Astrocyte (in vitro differentiated cells and primary cell): Measurements from ENCODE around the gene FCRL2. TPM values are rescaled to one million over a fixed set of nuclear protein-coding genes. Genes with fewer than 3 reads are reported as not detected.

ENCODE experiments used
- DNase-seq: peaks from one replicate; pipeline ENCODE4 v3.0.0-alpha.2; 2010; ENCODE audit warnings: low read depth
- FAIRE-seq: peaks from 2 replicates; lab custom pipeline; 2011; peaks lifted over from hg19 to GRCh38; lab: Jason Lieb, UNC
- H2AFZ ChIP-seq: 2 replicates; pipeline ENCODE4 v1.6.0; 2012; ENCODE audit warnings: low read depth, low read length, inconsistent platforms
- H3K27ac ChIP-seq: 2 replicates; pipeline ENCODE4 v1.5.1; 2011; ENCODE audit warnings: low read depth, low read length, inconsistent platforms
- H3K27me3 ChIP-seq: 2 replicates; pipeline ENCODE4 v1.6.0; 2011; ENCODE audit warnings: low read length, inconsistent platforms; ENCODE audit not compliant: insufficient read depth
- H3K36me3 ChIP-seq: 2 replicates; pipeline ENCODE4 v1.5.1; 2011; ENCODE audit warnings: low read length, inconsistent platforms; ENCODE audit not compliant: insufficient read depth
- H3K4me1 ChIP-seq: 2 replicates; pipeline ENCODE4 v1.5.1; 2011; ENCODE audit warnings: low read length, inconsistent platforms; ENCODE audit not compliant: insufficient read depth
- H3K4me2 ChIP-seq: 2 replicates; pipeline ENCODE4 v1.6.0; 2012; ENCODE audit warnings: low read length, inconsistent platforms
- H3K4me3 ChIP-seq: 2 replicates; pipeline ENCODE4 v1.5.1; 2011; ENCODE audit warnings: low read depth, mild to moderate bottlenecking, low read length, inconsistent platforms; ENCODE audit not compliant: insufficient read depth
- H3K79me2 ChIP-seq: 2 replicates; pipeline ENCODE4 v1.6.0; 2012; ENCODE audit warnings: mild to moderate bottlenecking, low read length, inconsistent platforms; ENCODE audit not compliant: insufficient read depth
- H3K9ac ChIP-seq: 2 replicates; pipeline ENCODE4 v1.6.0; 2012; ENCODE audit warnings: mild to moderate bottlenecking, low read length, inconsistent platforms
- H3K9me3 ChIP-seq: 2 replicates; pipeline ENCODE4 v1.5.1; 2012; ENCODE audit warnings: low read depth, mild to moderate bottlenecking, low read length, inconsistent platforms; ENCODE audit not compliant: insufficient read depth
- H4K20me1 ChIP-seq: 2 replicates; pipeline ENCODE4 v1.6.0; 2012; ENCODE audit warnings: low read length, inconsistent platforms; ENCODE audit not compliant: insufficient read depth
- H3K27ac Mint-ChIP-seq: one replicate; pipeline ENCODE4 v1.8.0; 2021; ENCODE audit warnings: mild to moderate bottlenecking, mixed read lengths; ENCODE audit not compliant: unreplicated experiment
- H3K27me3 Mint-ChIP-seq: one replicate; pipeline ENCODE4 v1.8.0; 2021; ENCODE audit warnings: low read depth, mixed read lengths; ENCODE audit not compliant: unreplicated experiment
- H3K36me3 Mint-ChIP-seq: one replicate; pipeline ENCODE4 v1.8.0; 2021; ENCODE audit warnings: low read depth, mixed read lengths; ENCODE audit not compliant: unreplicated experiment
- H3K4me1 Mint-ChIP-seq: one replicate; pipeline ENCODE4 v1.8.0; 2021; ENCODE audit warnings: low read depth, mixed read lengths; ENCODE audit not compliant: unreplicated experiment
- H3K4me3 Mint-ChIP-seq: one replicate; pipeline ENCODE4 v1.8.0; 2021; ENCODE audit warnings: mild to moderate bottlenecking, moderate library complexity, mixed read lengths; ENCODE audit not compliant: unreplicated experiment
- H3K9me3 Mint-ChIP-seq: one replicate; pipeline ENCODE4 v1.8.0; 2021; ENCODE audit warnings: mild to moderate bottlenecking, mixed read lengths; ENCODE audit not compliant: unreplicated experiment
- CTCF ChIP-seq: IDR thresholded peaks from 2 replicates; pipeline ENCODE4 v1.5.1; 2011; ENCODE audit warnings: low read depth, mild to moderate bottlenecking, inconsistent platforms, low read length, moderate library complexity; ENCODE audit not compliant: insufficient read depth
- EZH2 ChIP-seq: IDR thresholded peaks from 2 replicates; pipeline ENCODE4 v1.6.1; 2012; ENCODE audit warnings: mild to moderate bottlenecking, low read length, inconsistent platforms; ENCODE audit not compliant: insufficient read depth
- total RNA-seq: library from RNA; stranded (reverse); gene quantifications from 2 replicates; pipeline ENCODE4 v1.2.1, GENCODE V29; 2021

The FCRL2 gene
- total RNA-seq, 1 donor from 2014 or later = not detected

- Histone ChIP-seq H2AFZ (no peak overlapping the region), H3K4me2 (no peak overlapping the region), H3K4me3 (no peak overlapping the region), H3K9me3 (no peaks in the 10 kb centered on the region), H4K20me1 (no peaks in the 10 kb centered on the region), H3K36me3 (no peaks in the 10 kb centered on the region), H3K27ac (no peak overlapping the region), H3K79me2 (no peaks in the 10 kb centered on the region), H3K27me3 (no peaks in the 10 kb centered on the region), H3K9ac (no peak overlapping the region), H3K4me1 (no peaks in the 10 kb centered on the region)
- DNase-seq = no peak
- H3K9me3 Mint-ChIP-seq = no peaks in the 10 kb centered on the region
- no peak for FAIRE-seq
- no peak overlapping the region for H3K4me3 Mint-ChIP-seq
- peaks cover 2% of the 10 kb centered on the region for H3K27me3 Mint-ChIP-seq
- no peak for TF ChIP-seq EZH2
- TF ChIP-seq CTCF = no peak
- no peaks in the 10 kb centered on the region for H3K4me1 Mint-ChIP-seq
- H3K36me3 Mint-ChIP-seq = no peaks in the 10 kb centered on the region
- H3K27ac Mint-ChIP-seq = no peak overlapping the region
Measured at GRCh38 chr1:157781048-157781447, 4.1 kb upstream of the FCRL2 start.

GRCh38 chr1:157775101-157775870 is 1.6 kb downstream of the FCRL2 start:
- Mint-ChIP-seq H3K27me3 (peaks cover 9% of the 10 kb centered on the region), H3K9me3 (no peaks in the 10 kb centered on the region), H3K4me3 (no peak overlapping the region), H3K36me3 (no peaks in the 10 kb centered on the region), H3K4me1 (peaks cover 6% of the 10 kb centered on the region), H3K27ac (no peak overlapping the region)
- DNase-seq = no peak
- no peak overlapping the region for H3K9ac ChIP-seq
- no peak overlapping the region for H3K4me3 ChIP-seq
- H3K9me3 ChIP-seq = no peaks in the 10 kb centered on the region
- no peaks in the 10 kb centered on the region for H3K27me3 ChIP-seq
- H3K36me3 ChIP-seq = no peaks in the 10 kb centered on the region
- H3K27ac ChIP-seq = no peak overlapping the region
- no peaks in the 10 kb centered on the region for H3K79me2 ChIP-seq
- no peak for TF ChIP-seq CTCF
- no peak for TF ChIP-seq EZH2
- no peaks in the 10 kb centered on the region for H4K20me1 ChIP-seq
- H3K4me1 ChIP-seq = no peaks in the 10 kb centered on the region
- H3K4me2 ChIP-seq = no peak overlapping the region
- FAIRE-seq = no peak
- no peak overlapping the region for H2AFZ ChIP-seq

- no peaks in the 10 kb centered on the region for H3K27me3 ChIP-seq
- H3K27ac ChIP-seq = no peak overlapping the region
- H3K4me3 ChIP-seq = no peak overlapping the region
- FAIRE-seq = no peak
- Mint-ChIP-seq H3K27ac (no peak overlapping the region), H3K4me3 (no peak overlapping the region), H3K9me3 (no peaks in the 10 kb centered on the region), H3K36me3 (no peaks in the 10 kb centered on the region), H3K27me3 (peaks cover 9% of the 10 kb centered on the region), H3K4me1 (peaks cover 6% of the 10 kb centered on the region)
- H3K4me1 ChIP-seq = no peaks in the 10 kb centered on the region
- H3K4me2 ChIP-seq = no peak overlapping the region
- no peaks in the 10 kb centered on the region for H3K36me3 ChIP-seq
- no peaks in the 10 kb centered on the region for H4K20me1 ChIP-seq
- H2AFZ ChIP-seq = no peak overlapping the region
- TF ChIP-seq CTCF (no peak), EZH2 (no peak)
- no peaks in the 10 kb centered on the region for H3K9me3 ChIP-seq
- no peaks in the 10 kb centered on the region for H3K79me2 ChIP-seq
- no peak for DNase-seq
- no peak overlapping the region for H3K9ac ChIP-seq
Measured at GRCh38 chr1:157774412-157774811, 2.5 kb downstream of the FCRL2 start.
